ENCODE results near the gene GPR62.
"Not testable (repeated sequence)": the region's sequence is repeated elsewhere in the genome, so short reads cannot be mapped to it uniquely, and the experiment has no call there.

GPR62 gene

GRCh38 chr3:51955175-51955892 is at the start of gene GPR62:
Gene GPR62 (plus strand): TSS chr3:51955381. CDS start chr3:51955653, 272 bp downstream.
- H3K4me3 ChIP-seq, result peak within 1 kb of the TSS; percentile 12 to 39 (median 20)
- peak within 1 kb of the TSS in 4 of 21 experiments; percentile 9 to 62 (median 30) for H3K27ac ChIP-seq

- no peak overlapping the region for H3K4me3 ChIP-seq
- H3K27ac ChIP-seq, result no peak overlapping the region
Observed at GRCh38 chr3:51908026-51908425, 47.2 kb upstream of the GPR62 start.

- Histone ChIP-seq H3K4me3 (no peak overlapping the region), H3K27ac (no peak overlapping the region)
Observed at GRCh38 chr3:51916418-51916817, 38.8 kb upstream of the GPR62 start.

GRCh38 chr3:51921081-51921578 is 34.1 kb upstream of the GPR62 start:
- H3K4me3 ChIP-seq, result no peak overlapping the region
- no peak overlapping the region for H3K27ac ChIP-seq

- Histone ChIP-seq H3K27ac (no peak overlapping the region), H3K4me3 (no peak overlapping the region)
Observed at GRCh38 chr3:51927061-51927977, 27.9 kb upstream of the GPR62 start.

GRCh38 chr3:51928438-51928837 is 26.7 kb upstream of the GPR62 start:
- no peak overlapping the region for H3K4me3 ChIP-seq
- no peak overlapping the region for H3K27ac ChIP-seq

GRCh38 chr3:51928981-51929380 is 26.2 kb upstream of the GPR62 start:
- H3K4me3 ChIP-seq, H3K27ac ChIP-seq: not testable (repeated sequence)

- Histone ChIP-seq H3K27ac (no peak overlapping the region), H3K4me3 (no peak overlapping the region)
Observed at GRCh38 chr3:51929420-51930003, 25.7 kb upstream of the GPR62 start.

- H3K27ac ChIP-seq, result no peak overlapping the region
- no peak overlapping the region for H3K4me3 ChIP-seq
Observed at GRCh38 chr3:51930439-51930838, 24.7 kb upstream of the GPR62 start.

GRCh38 chr3:51931756-51932155 is 23.4 kb upstream of the GPR62 start:
- no peak overlapping the region for H3K4me3 ChIP-seq
- H3K27ac ChIP-seq, result no peak overlapping the region

GRCh38 chr3:51932471-51933370 is 22.5 kb upstream of the GPR62 start:
- Histone ChIP-seq H3K4me3 (no peak overlapping the region), H3K27ac (no peak overlapping the region)

- H3K27ac ChIP-seq, result no peak overlapping the region
- H3K4me3 ChIP-seq, result no peak overlapping the region
Observed at GRCh38 chr3:51933471-51934138, 21.6 kb upstream of the GPR62 start.

- no peak overlapping the region for H3K4me3 ChIP-seq
- no peak overlapping the region for H3K27ac ChIP-seq
Observed at GRCh38 chr3:51934139-51934850, 20.9 kb upstream of the GPR62 start.

- H3K4me3 ChIP-seq, result no peak overlapping the region
Observed at GRCh38 chr3:51934991-51935885, 19.9 kb upstream of the GPR62 start.

GRCh38 chr3:51935886-51936755 is 19.1 kb upstream of the GPR62 start:
- no peak overlapping the region for H3K27ac ChIP-seq
- H3K4me3 ChIP-seq, result no peak overlapping the region

More at GRCh38 chr3:51934991-51935885, 19.9 kb upstream of the GPR62 start:
- H3K27ac ChIP-seq, result no peak overlapping the region

GRCh38 chr3:51937014-51937413 is 18.2 kb upstream of the GPR62 start:
- Histone ChIP-seq H3K27ac (no peak overlapping the region), H3K4me3 (no peak overlapping the region)
